ENCODE data around the gene DNAJC18.
"Not testable (repeated sequence)": the region's sequence is repeated elsewhere in the genome, so short reads cannot be mapped to it uniquely, and the experiment has no call there.

DNA sequence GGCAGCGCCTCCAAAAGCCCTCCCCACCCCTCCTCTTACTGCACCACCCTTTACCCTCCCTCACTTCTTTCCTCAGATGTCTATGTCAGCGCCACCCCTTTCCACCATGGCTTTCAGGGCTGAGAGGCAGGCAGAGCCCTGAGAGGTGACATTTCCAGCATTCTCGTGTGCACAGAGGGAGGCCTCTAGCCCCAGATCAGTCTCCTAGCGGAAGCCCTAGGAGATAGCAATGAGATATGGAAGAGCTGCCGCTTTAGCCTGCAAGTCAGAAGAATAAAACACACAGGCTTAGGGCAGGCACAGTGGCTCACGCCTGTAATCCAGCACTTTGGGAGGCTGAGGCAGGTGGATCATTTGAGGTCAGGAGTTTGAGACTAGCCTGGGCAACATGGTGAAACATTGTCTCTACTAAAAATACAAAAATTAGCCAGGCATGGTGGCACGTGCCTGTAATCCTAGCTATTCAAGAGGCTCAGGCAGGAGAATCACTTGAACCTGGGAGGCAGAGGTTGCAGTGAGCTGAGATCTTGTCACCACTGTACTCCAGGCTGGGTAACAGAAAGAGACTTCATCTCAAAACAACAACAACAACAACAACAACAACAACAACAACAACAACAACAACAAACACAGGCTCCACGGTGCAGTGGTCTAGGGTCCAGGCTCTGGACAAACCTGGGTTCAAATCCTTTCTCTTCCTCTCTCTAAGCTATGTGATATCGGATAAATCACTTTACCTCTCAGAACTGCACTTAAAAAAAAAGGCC, 39.5 kb upstream of the DNAJC18 start:
- TF ChIP-seq, protein P1, sequence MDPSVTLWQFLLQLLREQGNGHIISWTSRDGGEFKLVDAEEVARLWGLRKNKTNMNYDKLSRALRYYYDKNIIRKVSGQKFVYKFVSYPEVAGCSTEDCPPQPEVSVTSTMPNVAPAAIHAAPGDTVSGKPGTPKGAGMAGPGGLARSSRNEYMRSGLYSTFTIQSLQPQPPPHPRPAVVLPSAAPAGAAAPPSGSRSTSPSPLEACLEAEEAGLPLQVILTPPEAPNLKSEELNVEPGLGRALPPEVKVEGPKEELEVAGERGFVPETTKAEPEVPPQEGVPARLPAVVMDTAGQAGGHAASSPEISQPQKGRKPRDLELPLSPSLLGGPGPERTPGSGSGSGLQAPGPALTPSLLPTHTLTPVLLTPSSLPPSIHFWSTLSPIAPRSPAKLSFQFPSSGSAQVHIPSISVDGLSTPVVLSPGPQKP (IDR thresholded peaks at IDR 0.05; ENCODE audit: borderline replicate concordance, low read depth, low read length), result not testable (repeated sequence)
- TF ChIP-seq RFX5 (IDR thresholded peaks at IDR 0.05; ENCODE audit: low read depth, low read length), result not testable (repeated sequence)
